SKM-1 (cell line): ENCODE results near the gene CDCA7.
"Not testable (repeated sequence)": the region's sequence is repeated elsewhere in the genome, so short reads cannot be mapped to it uniquely, and the experiment has no call there.

Experiments
- DNase-seq: peaks from one replicate; lab custom pipeline; 2025; ENCODE audit not compliant: unreplicated experiment; lab: John Stamatoyannopoulos, UW

Gene CDCA7

GRCh38 chr2:173357346-173357745 is 2.7 kb downstream of the CDCA7 start:
- DNase-seq: no peak

GRCh38 chr2:173358616-173359015 is 3.9 kb downstream of the CDCA7 start:
- DNase-seq: no peak

GRCh38 chr2:173359231-173359630 is 4.6 kb downstream of the CDCA7 start:
- no peak for DNase-seq

- DNase-seq: no peak
Observed at GRCh38 chr2:173370198-173370597, 15.5 kb downstream of the CDCA7 start.

- no peak for DNase-seq
Observed at GRCh38 chr2:173371023-173371422, 16.4 kb downstream of the CDCA7 start.

- no peak for DNase-seq
Observed at GRCh38 chr2:173373290-173373689, 18.6 kb downstream of the CDCA7 start.

GRCh38 chr2:173374634-173375033 is 20.0 kb downstream of the CDCA7 start:
- DNase-seq: no peak

GRCh38 chr2:173385534-173385933 is 30.9 kb downstream of the CDCA7 start:
- DNase-seq: not testable (repeated sequence)

- no peak for DNase-seq
Observed at GRCh38 chr2:173386021-173386737, 31.5 kb downstream of the CDCA7 start.

- no peak for DNase-seq
Observed at GRCh38 chr2:173386738-173387065, 32.0 kb downstream of the CDCA7 start.

GRCh38 chr2:173387079-173387478 is 32.4 kb downstream of the CDCA7 start:
- DNase-seq: no peak

GRCh38 chr2:173387660-173388059 is 33.0 kb downstream of the CDCA7 start:
- no peak for DNase-seq

GRCh38 chr2:173388795-173389194 is 34.1 kb downstream of the CDCA7 start:
- no peak for DNase-seq

GRCh38 chr2:173390036-173390435 is 35.4 kb downstream of the CDCA7 start:
- no peak for DNase-seq

GRCh38 chr2:173392731-173393130 is 38.1 kb downstream of the CDCA7 start:
- no peak for DNase-seq

GRCh38 chr2:173393186-173393585 is 38.5 kb downstream of the CDCA7 start:
- no peak for DNase-seq

- DNase-seq: no peak
Observed at GRCh38 chr2:173393636-173394035, 39.0 kb downstream of the CDCA7 start.

GRCh38 chr2:173394091-173394974 is 39.7 kb downstream of the CDCA7 start:
- DNase-seq: no peak

- DNase-seq: no peak
Observed at GRCh38 chr2:173395567-173396351, 41.1 kb downstream of the CDCA7 start.

GRCh38 chr2:173397539-173397938 is 42.9 kb downstream of the CDCA7 start:
- DNase-seq: no peak

- no peak for DNase-seq
Observed at GRCh38 chr2:173399229-173399628, 44.6 kb downstream of the CDCA7 start.

GRCh38 chr2:173400760-173401159 is 46.1 kb downstream of the CDCA7 start:
- DNase-seq: no peak
